ENCODE results near the gene RNU6-9.
"Not testable (repeated sequence)": the region's sequence is repeated elsewhere in the genome, so short reads cannot be mapped to it uniquely, and the experiment has no call there.

Gene RNU6-9

GRCh38 chr19:861756-862580, 31.3 kb upstream of the RNU6-9 start:
- no peak for DNase-seq (ENCODE audit: low spot score)

GRCh38 chr19:862581-863314, 30.5 kb upstream of the RNU6-9 start:
- no peak for DNase-seq (ENCODE audit: low spot score)

- no peak for DNase-seq (ENCODE audit: low spot score)
Measured at GRCh38 chr19:863315-863620, 30.0 kb upstream of the RNU6-9 start.

GRCh38 chr19:866769-867300, 26.4 kb upstream of the RNU6-9 start:
- DNase-seq (ENCODE audit: low spot score): no peak

GRCh38 chr19:867301-867793, 25.9 kb upstream of the RNU6-9 start:
- no peak for DNase-seq (ENCODE audit: low spot score)

GRCh38 chr19:867855-868457, 25.3 kb upstream of the RNU6-9 start:
- no peak for DNase-seq (ENCODE audit: low spot score)

- DNase-seq (ENCODE audit: low spot score): no peak
Measured at GRCh38 chr19:868458-869244, 24.6 kb upstream of the RNU6-9 start.

GRCh38 chr19:869245-870177, 23.8 kb upstream of the RNU6-9 start:
- DNase-seq (ENCODE audit: low spot score): no peak

GRCh38 chr19:870314-870713, 23.0 kb upstream of the RNU6-9 start:
- DNase-seq (ENCODE audit: low spot score): no peak

- no peak for DNase-seq (ENCODE audit: low spot score)
Measured at GRCh38 chr19:870963-871401, 22.3 kb upstream of the RNU6-9 start.

GRCh38 chr19:871446-872265, 21.6 kb upstream of the RNU6-9 start:
- DNase-seq (ENCODE audit: low spot score): no peak

GRCh38 chr19:872266-872951, 20.9 kb upstream of the RNU6-9 start:
- no peak for DNase-seq (ENCODE audit: low spot score)

GRCh38 chr19:873084-873483, 20.2 kb upstream of the RNU6-9 start:
- no peak for DNase-seq (ENCODE audit: low spot score)

- no peak for DNase-seq (ENCODE audit: low spot score)
Measured at GRCh38 chr19:873561-874041, 19.7 kb upstream of the RNU6-9 start.

GRCh38 chr19:875265-875879, 17.9 kb upstream of the RNU6-9 start:
- no peak for DNase-seq (ENCODE audit: low spot score)

GRCh38 chr19:876089-876488, 17.2 kb upstream of the RNU6-9 start:
- no peak for DNase-seq (ENCODE audit: low spot score)

- DNase-seq (ENCODE audit: low spot score): no peak
Measured at GRCh38 chr19:876780-877314, 16.4 kb upstream of the RNU6-9 start.

GRCh38 chr19:877992-878660, 15.2 kb upstream of the RNU6-9 start:
- not testable (repeated sequence) for DNase-seq (ENCODE audit: low spot score)

Data from putamen (tissue), 1 donor.